ENCODE data around the gene SLMAP. TPM values are rescaled to one million over a fixed set of nuclear protein-coding genes. Genes with fewer than 3 reads are reported as not detected.

SLMAP gene
- total RNA-seq, 1 experiment from 2014 or later: 49.2 TPM

DNA sequence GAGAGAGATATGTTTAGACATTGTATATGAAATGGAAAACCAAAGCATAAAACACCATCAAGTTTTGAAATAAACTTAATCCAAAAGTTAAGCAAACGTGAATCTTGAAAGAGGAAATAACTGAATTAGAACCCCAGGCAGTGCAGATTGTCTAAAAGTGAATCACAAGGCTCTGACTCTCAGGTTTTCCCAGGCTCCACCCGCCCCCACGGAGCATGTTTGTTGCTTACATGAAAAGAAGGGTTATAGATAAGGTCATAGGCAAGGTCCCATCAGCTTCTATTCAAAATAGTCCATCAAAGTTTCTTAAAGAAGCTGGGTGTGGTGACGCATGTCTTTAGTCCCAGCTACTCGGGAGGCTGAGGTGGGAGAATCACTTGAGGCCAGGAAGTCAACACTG is 29.0 kb upstream of the SLMAP start:
- in situ Hi-C loops (cut with HindIII; ENCODE audit: low pct_unique_long_range_greater_than_20kb, low sequenced_read_pairs): no loop called here
- H3K27ac ChIP-seq (ENCODE audit: low read length): no peak overlapping the region
- no peaks in the 10 kb centered on the region for H3K9me3 ChIP-seq (ENCODE audit: control insufficient read depth, insufficient read depth, low read depth, low read length)
- intact Hi-C loops (cut with micrococcal nuclease; ENCODE audit: unreplicated experiment): no loop called here
- ChIA-PET POLR2A (no interaction called here), CTCF (no interaction called here)
- ATAC-seq: no peak
- no peak for TF ChIP-seq REST (IDR thresholded peaks at IDR 0.05; ENCODE audit: insufficient read depth in 1 of 2, low read depth in 2 of 2, low read length in 1 of 2)
- TF ChIP-seq CTCF (IDR thresholded peaks at IDR 0.05): no peak
- TF ChIP-seq TCF7L2 (IDR thresholded peaks at IDR 0.05; ENCODE audit: low read depth, low read length): no peak
- TF ChIP-seq SIN3A (IDR thresholded peaks at IDR 0.05; ENCODE audit: borderline replicate concordance, insufficient read depth, low read depth, low read length): no peak
- no peak for TF ChIP-seq POLR2AphosphoS5 (IDR thresholded peaks at IDR 0.05; ENCODE audit: low read depth, low read length)
- no peak for DNase-seq (ENCODE audit: low read depth, low spot score)
- no peaks in the 10 kb centered on the region; the same call in 1 of the 2 replicates for H3K36me3 ChIP-seq (ENCODE audit: control insufficient read depth, insufficient read depth, low read length)
- H3K27me3 ChIP-seq (ENCODE audit: control insufficient read depth, insufficient read depth, low read length): no peaks in the 10 kb centered on the region
- H3K4me1 ChIP-seq (ENCODE audit: control insufficient read depth, insufficient read depth, low read length): no peaks in the 10 kb centered on the region
- BruUV-seq (replicated peaks): no TSS peak
- H3K4me3 ChIP-seq (ENCODE audit: low read depth in 2 of 2, low read length in 2 of 2): no peak overlapping the region

GRCh38 chr3:57729334-57730045 is 26.6 kb upstream of the SLMAP start:
- ChIA-PET POLR2A (interaction anchor here (0.7 kb wide), 1 partner anchor 965 kb away, joined by 12 read pairs; no protein-coding TSS in a partner anchor), CTCF (no interaction called here)
- Histone ChIP-seq H3K36me3 (ENCODE audit: control insufficient read depth, insufficient read depth, low read length) (no peaks in the 10 kb centered on the region), H3K27ac (ENCODE audit: low read length) (no peak overlapping the region), H3K4me1 (ENCODE audit: control insufficient read depth, insufficient read depth, low read length) (no peaks in the 10 kb centered on the region), H3K4me3 (ENCODE audit: low read depth in 2 of 2, low read length in 2 of 2) (no peak overlapping the region), H3K9me3 (ENCODE audit: control insufficient read depth, insufficient read depth, low read depth, low read length) (no peaks in the 10 kb centered on the region), H3K27me3 (ENCODE audit: control insufficient read depth, insufficient read depth, low read length) (no peaks in the 10 kb centered on the region)
- ATAC-seq (no peak), DNase-seq (ENCODE audit: low read depth, low spot score) (no peak)
- intact Hi-C loops (cut with micrococcal nuclease; ENCODE audit: unreplicated experiment): no loop called here
- in situ Hi-C loops (cut with HindIII; ENCODE audit: low pct_unique_long_range_greater_than_20kb, low sequenced_read_pairs): no loop called here
- TF ChIP-seq SIN3A (IDR thresholded peaks at IDR 0.05; ENCODE audit: borderline replicate concordance, insufficient read depth, low read depth, low read length): no peak
- TF ChIP-seq REST (IDR thresholded peaks at IDR 0.05; ENCODE audit: insufficient read depth in 1 of 2, low read depth in 2 of 2, low read length in 1 of 2): no peak
- no peak for TF ChIP-seq CTCF (IDR thresholded peaks at IDR 0.05)
- no peak for TF ChIP-seq POLR2AphosphoS5 (IDR thresholded peaks at IDR 0.05; ENCODE audit: low read depth, low read length)
- TF ChIP-seq TCF7L2 (IDR thresholded peaks at IDR 0.05; ENCODE audit: low read depth, low read length): no peak
- BruUV-seq (replicated peaks): no TSS peak
